CD14-positive monocyte (primary cell): ENCODE results near the gene SIK3. TPM values are rescaled to one million over a fixed set of nuclear protein-coding genes. Genes with fewer than 3 reads are reported as not detected.
A peak's percentile ranks its signal among the peaks of the same experiment; 100 is the strongest.

Source experiments
- DNase-seq, 3 donors: peaks; one replicate each; pipeline ENCODE4 v3.0.0-alpha.2; 2011 to 2022
- H2AFZ ChIP-seq: 2 replicates; pipeline ENCODE4 v1.6.0; 2012; ENCODE audit warnings: mild to moderate bottlenecking, low read depth, low read length, inconsistent platforms; ENCODE audit not compliant: insufficient read depth, poor library complexity, severe bottlenecking
- H3K27ac ChIP-seq, 2 donors: 1 replicate in 1 of 2; 2 replicates in 1 of 2; pipeline ENCODE4 v1.5.1; 2012 to 2013; ENCODE audit warnings: low read length in 2 of 2, control low read depth in 1 of 2, inconsistent platforms in 1 of 2, low read depth in 1 of 2, mild to moderate bottlenecking in 1 of 2
- H3K27me3 ChIP-seq, 2 donors: one replicate each; pipeline versions ENCODE4 v1.6.0 to v1.6.1; 2011 to 2013; ENCODE audit warnings: low read length in 2 of 2; ENCODE audit not compliant: control insufficient read depth in 2 of 2, insufficient read depth in 2 of 2
- H3K36me3 ChIP-seq, 2 donors: replicated peaks in 1 of 2; 1 replicate in 1 of 2; 2 replicates in 1 of 2; pipeline versions ENCODE4 v1.5.1 to v1.6.1; 2012 to 2013; ENCODE audit warnings: low read length in 2 of 2, control low read depth in 1 of 2, inconsistent platforms in 1 of 2, mild to moderate bottlenecking in 1 of 2; ENCODE audit not compliant: insufficient read depth in 2 of 2, control insufficient read depth in 1 of 2
- H3K4me1 ChIP-seq, 2 donors: 1 replicate in 1 of 2; 2 replicates in 1 of 2; pipeline versions ENCODE4 v1.5.1 to v1.6.1; 2012 to 2013; ENCODE audit warnings: low read length in 2 of 2, control low read depth in 1 of 2, inconsistent platforms in 1 of 2, mild to moderate bottlenecking in 1 of 2, moderate library complexity in 1 of 2; ENCODE audit not compliant: insufficient read depth in 2 of 2, control insufficient read depth in 1 of 2
- H3K4me2 ChIP-seq: replicated peaks from 2 replicates; pipeline ENCODE3; 2012; ENCODE audit warnings: low read length, moderate library complexity, mild to moderate bottlenecking; ENCODE audit not compliant: poor library complexity, severe bottlenecking; ENCODE audit errors: extremely low read depth
- H3K4me3 ChIP-seq, 3 experiments: fragments of 200-600 bp in 1 of 3; sonication (generic) in 1 of 3; replicated peaks in 1 of 3; 1 replicate in 2 of 3; 2 replicates in 1 of 3; pipeline ENCODE4 v1.5.1; 2011 to 2013; ENCODE audit warnings: low read length in 3 of 3, mild to moderate bottlenecking in 3 of 3, control low read depth in 2 of 3, low read depth in 2 of 3, inconsistent platforms in 1 of 3, moderate library complexity in 1 of 3
- H3K79me2 ChIP-seq: 2 replicates; pipeline ENCODE4 v1.6.0; 2012; ENCODE audit warnings: mild to moderate bottlenecking, control low read depth, inconsistent platforms, low read length, moderate library complexity; ENCODE audit not compliant: insufficient read depth
- H3K9ac ChIP-seq: 2 replicates; pipeline ENCODE4 v1.6.0; 2017; ENCODE audit warnings: low read length, mild to moderate bottlenecking; ENCODE audit not compliant: insufficient read depth, poor library complexity, severe bottlenecking
- H3K9me3 ChIP-seq, 2 donors: replicated peaks in 1 of 2; 1 replicate in 1 of 2; 2 replicates in 1 of 2; pipeline versions ENCODE4 v1.5.1 to v1.6.1; 2012 to 2013; ENCODE audit warnings: low read length in 2 of 2, control low read depth in 1 of 2; ENCODE audit not compliant: control insufficient read depth in 1 of 2, insufficient read depth in 1 of 2
- H4K20me1 ChIP-seq: 2 replicates; pipeline ENCODE4 v1.6.0; 2012; ENCODE audit warnings: mild to moderate bottlenecking, low read length, control low read depth, moderate library complexity; ENCODE audit not compliant: insufficient read depth
- H3K27ac Mint-ChIP-seq, 7 donors: one replicate each; pipeline ENCODE4 v1.8.0; 2020; ENCODE audit warnings: mild to moderate bottlenecking in 7 of 7, mixed read lengths in 7 of 7, moderate library complexity in 6 of 7, inconsistent platforms in 2 of 7
- H3K27me3 Mint-ChIP-seq, 3 donors: one replicate each; pipeline ENCODE4 v1.8.0; 2021 to 2022; ENCODE audit warnings: low read depth in 3 of 3, mild to moderate bottlenecking in 3 of 3, mixed read lengths in 3 of 3, moderate library complexity in 3 of 3, inconsistent platforms in 1 of 3
- H3K36me3 Mint-ChIP-seq, 2 donors: one replicate each; pipeline ENCODE4 v1.8.0; 2020; ENCODE audit warnings: mixed read lengths in 2 of 2, inconsistent platforms in 1 of 2, mild to moderate bottlenecking in 1 of 2
- H3K4me1 Mint-ChIP-seq: one replicate; pipeline ENCODE4 v1.8.0; 2020; ENCODE audit warnings: mild to moderate bottlenecking, mixed read lengths
- H3K4me3 Mint-ChIP-seq, 2 donors: one replicate each; pipeline ENCODE4 v1.8.0; 2020; ENCODE audit warnings: mild to moderate bottlenecking in 2 of 2, mixed read lengths in 2 of 2, moderate library complexity in 1 of 2
- H3K9me3 Mint-ChIP-seq, 7 donors: one replicate each; pipeline ENCODE4 v1.8.0; 2020 to 2022; ENCODE audit warnings: mixed read lengths in 7 of 7, mild to moderate bottlenecking in 6 of 7, moderate library complexity in 6 of 7, inconsistent platforms in 2 of 7
- WGBS: methylation state at CpG from one replicate; pipeline ENCODE4 v1.1.5; 2013; ENCODE audit warnings: missing lambda C conversion rate; ENCODE audit not compliant: insufficient coverage; 5-methylcytosine and 5-hydroxymethylcytosine counted together
- intact Hi-C, 2 donors: fragments of 100-400 bp; cut with micrococcal nuclease; formaldehyde crosslinking; loops; one replicate each; pipeline versions ENCODE4 v1.15.0 to v1.15.1; 2023
- polyA plus RNA-seq, 3 donors: library from polyadenylated mRNA; depleted of rRNA in 1 of 3; unstranded in 2 of 3; stranded (reverse) in 1 of 3; fragments of 300-500 nt in 2 of 3; fragments of >200 nt in 1 of 3; fragmentation: Illumina TruSeq in 2 of 3; gene quantifications; 1 replicate in 2 of 3; 2 replicates in 1 of 3; pipeline ENCODE4 v1.2.3, GENCODE V29; 2012 to 2021
- TF ChIP-seq, protein P1 (sequence below): fragments of 200-600 bp; IDR thresholded peaks from one replicate; pipeline ENCODE4 v1.8.0; 2022; ENCODE audit warnings: antibody characterized with exemption, mild to moderate bottlenecking

The SIK3 gene
- polyA plus RNA-seq, 3 donors: 18.3 to 142 (median 20.0) TPM

DNA sequence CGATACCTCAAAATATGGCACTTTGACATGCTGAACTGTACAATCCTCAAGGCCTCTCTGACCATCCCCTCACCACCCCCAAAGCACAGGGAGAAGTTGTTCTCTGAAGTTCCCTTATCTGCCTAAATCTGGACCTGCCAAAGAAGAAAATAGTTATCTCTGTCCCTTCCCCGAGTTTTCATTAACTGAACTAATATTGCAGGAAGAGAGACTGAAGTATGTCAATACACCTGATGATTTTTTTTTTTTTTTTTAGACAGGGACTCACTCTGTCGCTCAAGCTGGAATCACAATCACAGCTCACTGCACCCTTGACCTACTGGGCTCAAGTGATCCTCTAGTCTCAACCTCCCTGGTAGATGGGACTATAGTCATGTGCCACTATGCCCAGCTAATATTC lies 75.0 kb downstream of the SIK3 start:
- Histone ChIP-seq H3K27me3 (no peaks in the 10 kb centered on the region), H3K4me3 (no peak overlapping the region), H3K4me1 (peaks cover 32 to 39% of the 10 kb centered on the region in 2 donors), H3K79me2 (peaks cover 95% of the 10 kb centered on the region), H3K9me3 (no peaks in the 10 kb centered on the region), H4K20me1 (peaks cover 99% of the 10 kb centered on the region), H3K36me3 (peaks cover 0 to 7% of the 10 kb centered on the region in 2 donors), H3K4me2 (no peak overlapping the region), H3K27ac (peak overlapping the region in 1 of 2 donors; percentile 44), H2AFZ (no peak overlapping the region), H3K9ac (no peak overlapping the region)
- H3K9me3 Mint-ChIP-seq: no peaks in the 10 kb centered on the region
- H3K27me3 Mint-ChIP-seq: no peaks in the 10 kb centered on the region
- H3K4me3 Mint-ChIP-seq: no peak overlapping the region
- TF ChIP-seq, protein P1, sequence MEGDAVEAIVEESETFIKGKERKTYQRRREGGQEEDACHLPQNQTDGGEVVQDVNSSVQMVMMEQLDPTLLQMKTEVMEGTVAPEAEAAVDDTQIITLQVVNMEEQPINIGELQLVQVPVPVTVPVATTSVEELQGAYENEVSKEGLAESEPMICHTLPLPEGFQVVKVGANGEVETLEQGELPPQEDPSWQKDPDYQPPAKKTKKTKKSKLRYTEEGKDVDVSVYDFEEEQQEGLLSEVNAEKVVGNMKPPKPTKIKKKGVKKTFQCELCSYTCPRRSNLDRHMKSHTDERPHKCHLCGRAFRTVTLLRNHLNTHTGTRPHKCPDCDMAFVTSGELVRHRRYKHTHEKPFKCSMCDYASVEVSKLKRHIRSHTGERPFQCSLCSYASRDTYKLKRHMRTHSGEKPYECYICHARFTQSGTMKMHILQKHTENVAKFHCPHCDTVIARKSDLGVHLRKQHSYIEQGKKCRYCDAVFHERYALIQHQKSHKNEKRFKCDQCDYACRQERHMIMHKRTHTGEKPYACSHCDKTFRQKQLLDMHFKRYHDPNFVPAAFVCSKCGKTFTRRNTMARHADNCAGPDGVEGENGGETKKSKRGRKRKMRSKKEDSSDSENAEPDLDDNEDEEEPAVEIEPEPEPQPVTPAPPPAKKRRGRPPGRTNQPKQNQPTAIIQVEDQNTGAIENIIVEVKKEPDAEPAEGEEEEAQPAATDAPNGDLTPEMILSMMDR: no peak
- peaks cover 5 to 6% of the 10 kb centered on the region in 2 donors for H3K36me3 Mint-ChIP-seq
- H3K27ac Mint-ChIP-seq: peak overlapping the region in 5 of 7 donors; percentile 27 to 85 (median 80)
- H3K4me1 Mint-ChIP-seq: peaks cover 70% of the 10 kb centered on the region
- no peak for DNase-seq
- intact Hi-C loops: no loop called here
- 100% methylated on average over 1 of the region's 3 CpGs for WGBS

DNA sequence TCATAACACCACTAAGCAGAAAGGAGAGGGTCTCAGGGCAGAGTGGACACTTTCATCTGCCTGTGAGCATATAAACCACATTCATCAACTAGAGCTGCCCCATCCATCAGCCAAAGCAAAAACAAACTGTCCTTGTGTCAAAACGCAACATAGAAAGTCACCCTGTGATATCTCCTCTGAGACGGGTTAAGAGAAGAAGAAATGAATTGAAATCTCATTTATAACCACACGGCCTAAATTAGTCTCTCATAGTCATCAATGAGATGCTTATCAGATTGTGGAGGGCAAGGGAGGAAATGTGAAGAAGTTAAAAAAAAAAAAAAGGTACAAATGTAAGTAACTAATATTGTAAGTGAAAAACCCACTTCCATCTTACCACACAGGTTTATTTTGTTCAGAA lies 75.7 kb downstream of the SIK3 start:
- Mint-ChIP-seq H3K4me1 (peaks cover 64% of the 10 kb centered on the region), H3K27me3 (no peaks in the 10 kb centered on the region), H3K9me3 (no peaks in the 10 kb centered on the region), H3K36me3 (peaks cover 5 to 6% of the 10 kb centered on the region in 2 donors), H3K27ac (peak overlapping the region in 4 of 7 donors; percentile 7 to 59 (median 18)), H3K4me3 (no peak overlapping the region)
- Histone ChIP-seq H3K9me3 (no peaks in the 10 kb centered on the region), H3K79me2 (peaks cover 95% of the 10 kb centered on the region), H3K4me3 (no peak overlapping the region), H3K4me2 (no peak overlapping the region), H3K9ac (no peak overlapping the region), H3K36me3 (peaks cover 0 to 7% of the 10 kb centered on the region in 2 donors), H2AFZ (no peak overlapping the region), H3K4me1 (peaks cover 30 to 37% of the 10 kb centered on the region in 2 donors), H3K27me3 (no peaks in the 10 kb centered on the region), H4K20me1 (peaks cover 99% of the 10 kb centered on the region), H3K27ac (no peak overlapping the region)
- intact Hi-C loops: no loop called here
- TF ChIP-seq, protein P1: no peak
- DNase-seq: no peak
- WGBS: no CpG with 5 or more reads among the region's 3 CpGs
